Measurements from ENCODE around the gene MEIS2.

- TF ChIP-seq EP300 (IDR thresholded peaks at IDR 0.05; ENCODE audit: borderline replicate concordance) = no peak
- TF ChIP-seq TEAD4 (IDR thresholded peaks at IDR 0.05) = no peak
- TF ChIP-seq TCF12 (IDR thresholded peaks at IDR 0.05; ENCODE audit: low read depth) = no peak
- TF ChIP-seq TAF1 (IDR thresholded peaks at IDR 0.05; ENCODE audit: low read depth) = no peak
- TF ChIP-seq CREB1 (IDR thresholded peaks at IDR 0.05; ENCODE audit: low read depth) = no peak
- TF ChIP-seq EGR1 (IDR thresholded peaks at IDR 0.05) = no peak
- TF ChIP-seq FOXM1 (IDR thresholded peaks at IDR 0.05; ENCODE audit: borderline replicate concordance, low read depth) = no peak
These were observed 256.5 kb downstream of the MEIS2 start for GRCh38 chr15:36843822-36844221.

Measured in Ishikawa (cell line).